WTC11 (cell line): ENCODE measurements around the gene ISM1. TPM values are rescaled to one million over a fixed set of nuclear protein-coding genes. Genes with fewer than 3 reads are reported as not detected.

ENCODE experiments used
- ATAC-seq: fragments of 200-7000 bp; cut with Tn5 transposase; 2 replicates; pipeline ENCODE4 v1.10.0; 2021; ENCODE audit warnings: mild to moderate bottlenecking, moderate library complexity
- CTCF ChIA-PET: fragments of 300-600 bp; sonication (Branson Sonifier 250); formaldehyde crosslinking; loops from one replicate; lab custom pipeline; 2021; ENCODE audit warnings: antibody characterized with exemption; lab: Charles Lee
- POLR2A ChIA-PET: fragments of 350-600 bp; sonication (Branson Sonifier 250); formaldehyde crosslinking; loops from one replicate; lab custom pipeline; 2021; ENCODE audit warnings: antibody characterized with exemption; lab: Charles Lee
- DNase-seq: peaks from one replicate; pipeline ENCODE4 v3.0.0; 2021; ENCODE audit warnings: low spot score
- H3K27ac Mint-ChIP-seq: 2 replicates; pipeline ENCODE4 v1.8.0; 2021; ENCODE audit warnings: mixed read lengths
- H3K27me3 Mint-ChIP-seq: 2 replicates; pipeline ENCODE4 v1.8.0; 2021; ENCODE audit warnings: low read depth, mild to moderate bottlenecking, moderate library complexity, mixed read lengths
- H3K36me3 Mint-ChIP-seq: 2 replicates; pipeline ENCODE4 v1.8.0; 2021; ENCODE audit warnings: mixed read lengths
- H3K4me1 Mint-ChIP-seq: 2 replicates; pipeline ENCODE4 v1.8.0; 2022; ENCODE audit warnings: mixed read lengths
- H3K4me3 Mint-ChIP-seq: 2 replicates; pipeline ENCODE4 v1.8.0; 2021; ENCODE audit warnings: mild to moderate bottlenecking, moderate library complexity, mixed read lengths
- H3K9me3 Mint-ChIP-seq: 2 replicates; pipeline ENCODE4 v1.8.0; 2021; ENCODE audit warnings: mixed read lengths
- ATF1 ChIP-seq: sonication (generic); formaldehyde crosslinking; IDR thresholded peaks from 2 replicates; pipeline ENCODE4 v1.8.1; 2023; ENCODE audit warnings: mild to moderate bottlenecking, moderate library complexity, missing genetic modification reagents
- ATF3 ChIP-seq: sonication (generic); formaldehyde crosslinking; conservative IDR thresholded peaks from 2 replicates; pipeline ENCODE4 v1.8.1; 2022; ENCODE audit warnings: mild to moderate bottlenecking, missing genetic modification reagents
- CBFB ChIP-seq: sonication (generic); formaldehyde crosslinking; IDR thresholded peaks from 2 replicates; pipeline ENCODE4 v1.8.1; 2022; ENCODE audit warnings: mild to moderate bottlenecking, low read depth, missing genetic modification reagents
- GRHL2 ChIP-seq: fragments of 250-450 bp; sonication (Bioruptor Pico); IDR thresholded peaks from 2 replicates; pipeline ENCODE4 v1.8.0; 2022; ENCODE audit warnings: mild to moderate bottlenecking, moderate library complexity; ENCODE audit not compliant: insufficient replicate concordance, severe bottlenecking
- JAZF1 ChIP-seq: fragments of 250-450 bp; sonication (Bioruptor Pico); IDR thresholded peaks from 2 replicates; pipeline ENCODE4 v1.9.0; 2021; ENCODE audit warnings: moderate library complexity, mild to moderate bottlenecking, inconsistent platforms
- JUN ChIP-seq: sonication (generic); formaldehyde crosslinking; IDR thresholded peaks from 2 replicates; pipeline ENCODE4 v1.8.0; 2023; ENCODE audit warnings: mild to moderate bottlenecking, missing genetic modification reagents
- MAX ChIP-seq: sonication (generic); formaldehyde crosslinking; IDR thresholded peaks from 2 replicates; pipeline ENCODE4 v1.8.0; 2022; ENCODE audit warnings: mild to moderate bottlenecking, missing genetic modification reagents
- NFATC4 ChIP-seq: fragments of 250-450 bp; sonication (Bioruptor Pico); IDR thresholded peaks from 2 replicates; pipeline ENCODE4 v1.9.0; 2021; ENCODE audit warnings: mild to moderate bottlenecking
- NR1H2 ChIP-seq: sonication (generic); formaldehyde crosslinking; IDR thresholded peaks from 2 replicates; pipeline ENCODE4 v1.9.0; 2021; ENCODE audit warnings: mild to moderate bottlenecking, moderate library complexity, missing genetic modification reagents
- NR2C2 ChIP-seq: sonication (generic); formaldehyde crosslinking; IDR thresholded peaks from 2 replicates; pipeline ENCODE4 v1.8.0; 2022; ENCODE audit warnings: mild to moderate bottlenecking, missing genetic modification reagents
- RORB ChIP-seq: fragments of 250-450 bp; sonication (Bioruptor Pico); IDR thresholded peaks from 2 replicates; pipeline ENCODE4 v1.9.0; 2021; ENCODE audit warnings: mild to moderate bottlenecking
- SOX15 ChIP-seq: fragments of 250-450 bp; sonication (Bioruptor Pico); IDR thresholded peaks from 2 replicates; pipeline ENCODE4 v1.9.0; 2021; ENCODE audit warnings: mild to moderate bottlenecking
- ZNF121 ChIP-seq: sonication (generic); formaldehyde crosslinking; IDR thresholded peaks from 2 replicates; pipeline ENCODE4 v1.8.0; 2023; ENCODE audit warnings: missing genetic modification reagents
- ZNF219 ChIP-seq: sonication (generic); formaldehyde crosslinking; IDR thresholded peaks from 2 replicates; pipeline ENCODE4 v1.8.0; 2023; ENCODE audit warnings: missing genetic modification reagents, mild to moderate bottlenecking, borderline replicate concordance
- ZNF396 ChIP-seq: fragments of 250-450 bp; sonication (Bioruptor Pico); IDR thresholded peaks from 2 replicates; pipeline ENCODE4 v1.8.0; 2021; ENCODE audit warnings: mild to moderate bottlenecking, moderate library complexity, borderline replicate concordance
- ZNF532 ChIP-seq: fragments of 250-450 bp; sonication (Bioruptor Pico); IDR thresholded peaks from 2 replicates; pipeline ENCODE4 v1.9.0; 2021; ENCODE audit warnings: mild to moderate bottlenecking, borderline replicate concordance
- total RNA-seq: library from RNA; stranded (reverse); gene quantifications from 3 replicates; pipeline ENCODE4 v1.2.3, GENCODE V29; 2021
- TF ChIP-seq, protein P1 (sequence below): sonication (generic); formaldehyde crosslinking; IDR thresholded peaks from 2 replicates; pipeline ENCODE4 v1.8.1; 2023; ENCODE audit warnings: mild to moderate bottlenecking, missing genetic modification reagents
- TF ChIP-seq, protein P2 (sequence below): sonication (generic); formaldehyde crosslinking; IDR thresholded peaks from 2 replicates; pipeline ENCODE4 v1.8.0; 2022; ENCODE audit warnings: mild to moderate bottlenecking, missing genetic modification reagents
- TF ChIP-seq, protein P3 (sequence below): sonication (generic); formaldehyde crosslinking; IDR thresholded peaks from 2 replicates; pipeline ENCODE4 v1.8.0; 2022; ENCODE audit warnings: missing genetic modification reagents

Gene ISM1
- total RNA-seq, 1 experiment from 2014 or later, result 0.52 TPM

- H3K27me3 Mint-ChIP-seq, result no peaks in the 10 kb centered on the region
- no peaks in the 10 kb centered on the region for H3K9me3 Mint-ChIP-seq
- H3K4me1 Mint-ChIP-seq, result no peaks in the 10 kb centered on the region
- ChIA-PET POLR2A (no interaction called here), CTCF (no interaction called here)
- ATAC-seq, result no peak
- no peak overlapping the region for H3K4me3 Mint-ChIP-seq
- H3K27ac Mint-ChIP-seq, result no peak overlapping the region
- TF ChIP-seq, protein P1, sequence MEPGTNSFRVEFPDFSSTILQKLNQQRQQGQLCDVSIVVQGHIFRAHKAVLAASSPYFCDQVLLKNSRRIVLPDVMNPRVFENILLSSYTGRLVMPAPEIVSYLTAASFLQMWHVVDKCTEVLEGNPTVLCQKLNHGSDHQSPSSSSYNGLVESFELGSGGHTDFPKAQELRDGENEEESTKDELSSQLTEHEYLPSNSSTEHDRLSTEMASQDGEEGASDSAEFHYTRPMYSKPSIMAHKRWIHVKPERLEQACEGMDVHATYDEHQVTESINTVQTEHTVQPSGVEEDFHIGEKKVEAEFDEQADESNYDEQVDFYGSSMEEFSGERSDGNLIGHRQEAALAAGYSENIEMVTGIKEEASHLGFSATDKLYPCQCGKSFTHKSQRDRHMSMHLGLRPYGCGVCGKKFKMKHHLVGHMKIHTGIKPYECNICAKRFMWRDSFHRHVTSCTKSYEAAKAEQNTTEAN, result no peak
- TF ChIP-seq NR2C2 (CRISPR knock-in tag) (no peak), ZNF532 (CRISPR knock-in tag) (no peak), GRHL2 (no peak), SOX15 (CRISPR knock-in tag) (no peak), ZNF396 (no peak), NR1H2 (CRISPR knock-in tag) (no peak), ZNF121 (CRISPR knock-in tag) (no peak), ATF3 (no peak), MAX (CRISPR knock-in tag) (no peak)
- TF ChIP-seq, protein P2, sequence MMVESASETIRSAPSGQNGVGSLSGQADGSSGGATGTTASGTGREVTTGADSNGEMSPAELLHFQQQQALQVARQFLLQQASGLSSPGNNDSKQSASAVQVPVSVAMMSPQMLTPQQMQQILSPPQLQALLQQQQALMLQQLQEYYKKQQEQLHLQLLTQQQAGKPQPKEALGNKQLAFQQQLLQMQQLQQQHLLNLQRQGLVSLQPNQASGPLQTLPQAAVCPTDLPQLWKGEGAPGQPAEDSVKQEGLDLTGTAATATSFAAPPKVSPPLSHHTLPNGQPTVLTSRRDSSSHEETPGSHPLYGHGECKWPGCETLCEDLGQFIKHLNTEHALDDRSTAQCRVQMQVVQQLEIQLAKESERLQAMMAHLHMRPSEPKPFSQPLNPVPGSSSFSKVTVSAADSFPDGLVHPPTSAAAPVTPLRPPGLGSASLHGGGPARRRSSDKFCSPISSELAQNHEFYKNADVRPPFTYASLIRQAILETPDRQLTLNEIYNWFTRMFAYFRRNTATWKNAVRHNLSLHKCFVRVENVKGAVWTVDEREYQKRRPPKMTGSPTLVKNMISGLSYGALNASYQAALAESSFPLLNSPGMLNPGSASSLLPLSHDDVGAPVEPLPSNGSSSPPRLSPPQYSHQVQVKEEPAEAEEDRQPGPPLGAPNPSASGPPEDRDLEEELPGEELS, result no peak
- H3K36me3 Mint-ChIP-seq, result no peaks in the 10 kb centered on the region
- no peak for DNase-seq
Measured at GRCh38 chr20:13297147-13297899, 76.2 kb downstream of the ISM1 start.

GRCh38 chr20:13298692-13299373 lies 77.8 kb downstream of the ISM1 start:
- Mint-ChIP-seq H3K9me3 (peaks cover 8% of the 10 kb centered on the region), H3K27ac (no peak overlapping the region), H3K4me1 (no peaks in the 10 kb centered on the region), H3K4me3 (no peak overlapping the region), H3K27me3 (no peaks in the 10 kb centered on the region; the same call in 1 of the 2 replicates), H3K36me3 (peaks cover 3% of the 10 kb centered on the region; the same call in 1 of the 2 replicates)
- DNase-seq, result no peak
- CTCF ChIA-PET, result interaction anchor here (1.6 kb wide), 1 partner anchor 248 kb away, joined by 5 read pairs; no protein-coding TSS in a partner anchor
- no peak for TF ChIP-seq CBFB
- POLR2A ChIA-PET, result no interaction called here
- ATAC-seq, result no peak; the same call in 1 of the 2 replicates

- ChIA-PET CTCF (interaction anchor here (1.6 kb wide), 1 partner anchor 247 kb away, joined by 5 read pairs; no protein-coding TSS in a partner anchor), POLR2A (no interaction called here)
- Mint-ChIP-seq H3K27ac (no peak overlapping the region), H3K4me3 (no peak overlapping the region), H3K4me1 (no peaks in the 10 kb centered on the region), H3K27me3 (no peaks in the 10 kb centered on the region; the same call in 1 of the 2 replicates), H3K9me3 (peaks cover 14% of the 10 kb centered on the region), H3K36me3 (peaks cover 3% of the 10 kb centered on the region; the same call in 1 of the 2 replicates)
- ATAC-seq (no peak), DNase-seq (no peak)
- TF ChIP-seq ATF1 (CRISPR knock-in tag), result no peak
- TF ChIP-seq, protein P3, sequence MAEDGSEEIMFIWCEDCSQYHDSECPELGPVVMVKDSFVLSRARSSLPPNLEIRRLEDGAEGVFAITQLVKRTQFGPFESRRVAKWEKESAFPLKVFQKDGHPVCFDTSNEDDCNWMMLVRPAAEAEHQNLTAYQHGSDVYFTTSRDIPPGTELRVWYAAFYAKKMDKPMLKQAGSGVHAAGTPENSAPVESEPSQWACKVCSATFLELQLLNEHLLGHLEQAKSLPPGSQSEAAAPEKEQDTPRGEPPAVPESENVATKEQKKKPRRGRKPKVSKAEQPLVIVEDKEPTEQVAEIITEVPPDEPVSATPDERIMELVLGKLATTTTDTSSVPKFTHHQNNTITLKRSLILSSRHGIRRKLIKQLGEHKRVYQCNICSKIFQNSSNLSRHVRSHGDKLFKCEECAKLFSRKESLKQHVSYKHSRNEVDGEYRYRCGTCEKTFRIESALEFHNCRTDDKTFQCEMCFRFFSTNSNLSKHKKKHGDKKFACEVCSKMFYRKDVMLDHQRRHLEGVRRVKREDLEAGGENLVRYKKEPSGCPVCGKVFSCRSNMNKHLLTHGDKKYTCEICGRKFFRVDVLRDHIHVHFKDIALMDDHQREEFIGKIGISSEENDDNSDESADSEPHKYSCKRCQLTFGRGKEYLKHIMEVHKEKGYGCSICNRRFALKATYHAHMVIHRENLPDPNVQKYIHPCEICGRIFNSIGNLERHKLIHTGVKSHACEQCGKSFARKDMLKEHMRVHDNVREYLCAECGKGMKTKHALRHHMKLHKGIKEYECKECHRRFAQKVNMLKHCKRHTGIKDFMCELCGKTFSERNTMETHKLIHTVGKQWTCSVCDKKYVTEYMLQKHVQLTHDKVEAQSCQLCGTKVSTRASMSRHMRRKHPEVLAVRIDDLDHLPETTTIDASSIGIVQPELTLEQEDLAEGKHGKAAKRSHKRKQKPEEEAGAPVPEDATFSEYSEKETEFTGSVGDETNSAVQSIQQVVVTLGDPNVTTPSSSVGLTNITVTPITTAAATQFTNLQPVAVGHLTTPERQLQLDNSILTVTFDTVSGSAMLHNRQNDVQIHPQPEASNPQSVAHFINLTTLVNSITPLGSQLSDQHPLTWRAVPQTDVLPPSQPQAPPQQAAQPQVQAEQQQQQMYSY (CRISPR knock-in tag), result no peak
- no peak for TF ChIP-seq JAZF1 (CRISPR knock-in tag)
- TF ChIP-seq JUN (CRISPR knock-in tag), result no peak
- no peak for TF ChIP-seq ZNF219 (CRISPR knock-in tag)
- no peak for TF ChIP-seq NFATC4 (CRISPR knock-in tag)
- TF ChIP-seq SOX15 (CRISPR knock-in tag), result no peak
- TF ChIP-seq RORB (CRISPR knock-in tag), result no peak
Measured at GRCh38 chr20:13299401-13299800, 78.3 kb downstream of the ISM1 start.
